NCI-H2081 (cell line): ENCODE measurements around the gene CCNK.

Experiments used
- DNase-seq, 2 experiments: peaks; one replicate each; lab custom pipeline; 2025; lab: John Stamatoyannopoulos, UW

CCNK gene

GRCh38 chr14:99552572-99553216 lies 71.5 kb downstream of the CCNK start:
- DNase-seq: no peak

- DNase-seq: peak in 1 of 2 experiments; percentile 36
Observed at GRCh38 chr14:99554184-99554583, 73.0 kb downstream of the CCNK start.

GRCh38 chr14:99554757-99555531 lies 73.7 kb downstream of the CCNK start:
- DNase-seq: no peak

GRCh38 chr14:99556134-99556791 lies 75.1 kb downstream of the CCNK start:
- no peak for DNase-seq

GRCh38 chr14:99559286-99559990 lies 78.2 kb downstream of the CCNK start:
- DNase-seq: no peak

GRCh38 chr14:99560403-99560802 lies 79.2 kb downstream of the CCNK start:
- no peak for DNase-seq

- DNase-seq: peak; percentile 73 to 89
Observed at GRCh38 chr14:99560922-99561683, 79.9 kb downstream of the CCNK start.

- DNase-seq: peak; percentile 70 to 88
Observed at GRCh38 chr14:99561864-99562263, 80.7 kb downstream of the CCNK start.
